ENCODE measurements around the gene AGPAT3. TPM values are rescaled to one million over a fixed set of nuclear protein-coding genes. Genes with fewer than 3 reads are reported as not detected.
"Not testable (repeated sequence)": the region's sequence is repeated elsewhere in the genome, so short reads cannot be mapped to it uniquely, and the experiment has no call there.

AGPAT3 gene
- total RNA-seq, 1 donor = 63.5 TPM

DNA sequence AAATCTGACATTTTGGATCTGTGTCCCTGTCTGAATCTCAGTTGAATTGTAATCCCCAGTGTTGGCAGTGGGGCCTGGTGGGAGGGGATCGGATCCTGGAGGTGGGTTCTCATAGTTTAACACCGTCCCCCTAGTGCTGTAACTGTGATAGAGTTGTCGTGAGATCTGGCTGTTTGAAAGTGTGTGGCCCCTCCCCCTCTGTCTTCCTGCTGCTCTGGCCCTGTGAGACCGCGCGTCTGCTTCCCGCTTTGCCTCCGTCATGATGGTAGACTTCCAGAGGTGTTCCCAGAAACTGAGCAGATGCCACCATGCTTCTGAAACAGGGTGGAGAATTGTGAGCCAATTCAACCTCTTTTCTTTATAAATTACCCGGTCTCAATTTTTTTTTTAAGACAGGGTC is 25.0 kb downstream of the AGPAT3 start:
- H3K4me3 ChIP-seq (ENCODE audit: low read depth, low read length) = no peak overlapping the region
- DNase-seq (ENCODE audit: low read depth) = no peak
- TF ChIP-seq, protein P1, sequence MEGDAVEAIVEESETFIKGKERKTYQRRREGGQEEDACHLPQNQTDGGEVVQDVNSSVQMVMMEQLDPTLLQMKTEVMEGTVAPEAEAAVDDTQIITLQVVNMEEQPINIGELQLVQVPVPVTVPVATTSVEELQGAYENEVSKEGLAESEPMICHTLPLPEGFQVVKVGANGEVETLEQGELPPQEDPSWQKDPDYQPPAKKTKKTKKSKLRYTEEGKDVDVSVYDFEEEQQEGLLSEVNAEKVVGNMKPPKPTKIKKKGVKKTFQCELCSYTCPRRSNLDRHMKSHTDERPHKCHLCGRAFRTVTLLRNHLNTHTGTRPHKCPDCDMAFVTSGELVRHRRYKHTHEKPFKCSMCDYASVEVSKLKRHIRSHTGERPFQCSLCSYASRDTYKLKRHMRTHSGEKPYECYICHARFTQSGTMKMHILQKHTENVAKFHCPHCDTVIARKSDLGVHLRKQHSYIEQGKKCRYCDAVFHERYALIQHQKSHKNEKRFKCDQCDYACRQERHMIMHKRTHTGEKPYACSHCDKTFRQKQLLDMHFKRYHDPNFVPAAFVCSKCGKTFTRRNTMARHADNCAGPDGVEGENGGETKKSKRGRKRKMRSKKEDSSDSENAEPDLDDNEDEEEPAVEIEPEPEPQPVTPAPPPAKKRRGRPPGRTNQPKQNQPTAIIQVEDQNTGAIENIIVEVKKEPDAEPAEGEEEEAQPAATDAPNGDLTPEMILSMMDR (IDR thresholded peaks at IDR 0.05; ENCODE audit: insufficient read depth, low read depth, low read length) = no peak

DNA sequence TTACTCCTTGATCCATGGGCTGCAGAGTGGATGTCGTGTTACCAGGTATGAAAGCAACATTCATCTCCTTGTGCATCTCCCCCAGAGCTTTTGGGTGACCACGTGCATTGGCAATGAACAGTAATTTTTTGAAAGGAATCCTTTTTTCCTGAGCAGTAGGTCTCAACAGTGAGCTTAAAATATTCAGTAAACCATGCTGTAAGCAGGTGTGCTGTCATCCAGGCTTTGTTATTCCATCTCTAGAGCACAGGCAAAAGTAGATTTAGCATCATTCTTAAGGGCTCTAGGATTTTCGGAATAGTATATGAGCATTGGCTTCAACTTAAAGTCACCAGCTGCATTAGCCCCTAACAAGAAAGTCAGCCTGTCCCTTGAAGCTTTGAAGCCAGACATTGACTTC is 27.3 kb downstream of the AGPAT3 start:
- no peak for DNase-seq (ENCODE audit: low read depth)
- TF ChIP-seq, protein P1 (IDR thresholded peaks at IDR 0.05; ENCODE audit: insufficient read depth, low read depth, low read length) = no peak
- no peak overlapping the region for H3K4me3 ChIP-seq (ENCODE audit: low read depth, low read length)

DNA sequence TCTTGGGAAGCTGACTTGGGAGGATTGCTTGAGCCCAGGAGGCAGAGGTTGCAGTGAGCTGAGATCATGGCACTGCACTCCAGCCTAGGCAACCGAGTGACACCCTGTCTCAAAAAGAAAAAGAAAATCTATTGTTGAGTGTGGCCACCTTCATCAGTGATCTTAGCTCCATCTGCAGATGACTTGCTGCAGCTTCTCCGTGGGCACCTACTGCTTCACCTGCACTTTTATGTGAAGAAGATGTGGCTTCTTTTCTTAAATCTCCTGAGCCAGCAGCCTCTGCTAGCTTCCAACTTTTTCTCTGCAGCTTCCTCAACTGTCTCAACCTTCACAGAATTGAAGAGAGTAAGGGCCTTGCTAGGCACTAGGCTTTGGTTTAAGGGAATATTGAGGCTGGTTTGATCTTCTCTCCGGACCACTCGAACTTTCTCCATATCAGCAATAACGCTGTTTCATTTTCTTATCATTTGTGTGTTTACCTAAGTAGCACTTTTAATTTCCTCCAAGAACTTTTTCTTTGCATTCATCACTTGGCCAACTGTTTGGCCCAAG is 28.0 kb downstream of the AGPAT3 start:
- no peak for DNase-seq (ENCODE audit: low read depth)
- TF ChIP-seq, protein P1 (IDR thresholded peaks at IDR 0.05; ENCODE audit: insufficient read depth, low read depth, low read length) = no peak

DNA sequence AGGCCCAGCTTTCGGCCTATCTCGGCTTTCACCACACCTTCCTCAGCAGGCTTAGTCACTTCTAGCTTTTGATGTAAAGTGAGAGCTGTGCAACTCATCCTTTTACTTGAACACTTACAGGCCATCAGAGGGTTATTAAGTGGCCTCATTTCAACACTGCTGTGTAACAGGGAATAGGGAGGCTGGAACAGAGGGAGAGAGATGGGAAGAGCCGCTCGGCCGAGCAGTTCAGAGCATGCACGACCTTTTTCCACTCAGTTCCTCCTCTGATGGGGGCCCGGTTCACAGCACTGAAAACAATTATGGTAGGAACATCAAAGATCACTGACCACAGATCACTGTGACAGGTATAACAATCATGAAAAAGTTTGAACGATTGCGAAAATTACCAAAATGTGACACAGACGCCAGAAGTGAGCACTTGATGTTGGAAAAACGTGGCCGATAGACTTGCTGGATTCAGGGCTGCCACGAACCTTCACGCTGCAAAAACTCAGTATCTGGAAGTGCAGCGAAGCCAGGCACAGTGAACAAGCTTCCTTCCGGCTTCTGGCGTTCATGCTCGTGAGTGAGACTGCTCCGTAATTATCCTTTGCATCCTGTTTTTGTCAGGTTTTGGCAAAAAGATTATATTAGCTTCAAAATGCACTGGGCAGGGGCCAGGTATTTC is 28.6 kb downstream of the AGPAT3 start:
- TF ChIP-seq, protein P1 (IDR thresholded peaks at IDR 0.05; ENCODE audit: insufficient read depth, low read depth, low read length) = no peak
- peak; percentile 29 for DNase-seq (ENCODE audit: low read depth)
- H3K4me3 ChIP-seq (ENCODE audit: low read depth, low read length) = no peak overlapping the region

More for the DNA sequence above, 28.0 kb downstream of the AGPAT3 start:
- no peak overlapping the region for H3K4me3 ChIP-seq (ENCODE audit: low read depth, low read length)

DNA sequence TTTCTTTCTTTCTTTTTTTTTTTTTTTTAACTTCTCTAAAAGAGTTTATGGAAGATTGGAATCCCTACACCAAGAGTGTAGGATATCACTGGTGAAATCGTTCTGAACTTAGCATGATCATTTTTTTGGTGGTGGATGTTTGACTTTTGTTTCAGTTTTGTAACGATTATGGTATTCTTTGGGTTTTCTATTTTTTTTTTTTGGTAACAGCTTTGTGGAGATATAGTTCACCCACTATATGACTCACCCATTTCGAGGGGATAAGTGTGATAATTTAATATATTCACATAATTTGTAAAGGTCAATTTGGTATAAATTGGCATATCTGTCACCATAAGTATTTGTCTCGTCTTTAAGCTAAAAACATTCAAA is 29.2 kb downstream of the AGPAT3 start:
- TF ChIP-seq, protein P1 (IDR thresholded peaks at IDR 0.05; ENCODE audit: insufficient read depth, low read depth, low read length) = no peak
- no peak overlapping the region for H3K4me3 ChIP-seq (ENCODE audit: low read depth, low read length)
- no peak for DNase-seq (ENCODE audit: low read depth)

DNA sequence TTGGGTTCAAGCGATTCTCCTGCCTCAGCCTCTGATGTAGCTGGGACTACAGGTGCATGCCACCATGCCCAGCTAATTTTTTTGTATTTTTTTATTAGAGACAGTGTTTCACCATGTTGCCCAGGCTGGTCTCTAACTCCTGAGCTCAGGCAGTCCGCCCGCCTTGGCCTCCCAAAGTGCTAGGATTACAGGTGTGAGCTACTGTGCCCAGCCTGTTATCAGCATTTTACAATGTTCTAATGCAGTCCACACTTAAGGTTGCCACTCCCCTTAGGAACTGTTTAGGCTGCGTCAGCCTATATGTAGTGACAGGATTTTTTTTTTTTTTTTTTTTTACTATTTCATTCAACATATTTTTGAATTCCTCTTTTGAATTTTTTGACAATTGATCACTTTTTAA is 30.2 kb downstream of the AGPAT3 start:
- TF ChIP-seq, protein P1 (IDR thresholded peaks at IDR 0.05; ENCODE audit: insufficient read depth, low read depth, low read length) = no peak
- H3K4me3 ChIP-seq (ENCODE audit: low read depth, low read length) = no peak overlapping the region
- no peak for DNase-seq (ENCODE audit: low read depth)

DNA sequence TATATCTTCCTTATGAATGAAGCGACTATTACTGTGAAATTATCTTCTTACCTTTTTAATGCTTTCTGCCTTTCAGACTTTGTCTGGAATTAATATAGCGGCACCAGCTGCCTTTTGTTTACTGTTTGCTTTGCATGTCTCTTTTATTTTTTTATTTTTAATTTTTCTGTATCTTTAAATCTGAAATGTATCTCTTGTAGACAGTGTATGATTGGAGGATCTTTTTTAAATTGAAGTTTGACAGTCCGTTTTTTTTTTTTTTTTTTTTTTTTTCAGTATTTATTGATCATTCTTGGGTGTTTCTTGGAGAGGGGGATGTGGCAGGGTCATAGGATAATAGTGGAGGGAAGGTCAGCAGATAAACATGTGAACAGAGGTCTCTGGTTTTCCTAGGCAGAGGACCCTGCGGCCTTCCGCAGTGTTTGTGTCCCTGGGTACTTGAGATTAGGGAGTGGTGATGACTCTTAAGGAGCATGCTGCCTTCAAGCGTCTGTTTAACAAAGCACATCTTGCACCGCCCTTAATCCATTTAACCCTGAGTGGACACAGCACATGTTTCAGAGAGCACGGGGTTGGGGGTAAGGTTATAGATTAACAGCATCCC is 31.8 kb downstream of the AGPAT3 start:
- not testable (repeated sequence) for DNase-seq (ENCODE audit: low read depth); H3K4me3 ChIP-seq (ENCODE audit: low read depth, low read length)
